Measurements from ENCODE around the gene CS.
"Not testable (repeated sequence)": the region's sequence is repeated elsewhere in the genome, so short reads cannot be mapped to it uniquely, and the experiment has no call there.

Gene CS

DNA sequence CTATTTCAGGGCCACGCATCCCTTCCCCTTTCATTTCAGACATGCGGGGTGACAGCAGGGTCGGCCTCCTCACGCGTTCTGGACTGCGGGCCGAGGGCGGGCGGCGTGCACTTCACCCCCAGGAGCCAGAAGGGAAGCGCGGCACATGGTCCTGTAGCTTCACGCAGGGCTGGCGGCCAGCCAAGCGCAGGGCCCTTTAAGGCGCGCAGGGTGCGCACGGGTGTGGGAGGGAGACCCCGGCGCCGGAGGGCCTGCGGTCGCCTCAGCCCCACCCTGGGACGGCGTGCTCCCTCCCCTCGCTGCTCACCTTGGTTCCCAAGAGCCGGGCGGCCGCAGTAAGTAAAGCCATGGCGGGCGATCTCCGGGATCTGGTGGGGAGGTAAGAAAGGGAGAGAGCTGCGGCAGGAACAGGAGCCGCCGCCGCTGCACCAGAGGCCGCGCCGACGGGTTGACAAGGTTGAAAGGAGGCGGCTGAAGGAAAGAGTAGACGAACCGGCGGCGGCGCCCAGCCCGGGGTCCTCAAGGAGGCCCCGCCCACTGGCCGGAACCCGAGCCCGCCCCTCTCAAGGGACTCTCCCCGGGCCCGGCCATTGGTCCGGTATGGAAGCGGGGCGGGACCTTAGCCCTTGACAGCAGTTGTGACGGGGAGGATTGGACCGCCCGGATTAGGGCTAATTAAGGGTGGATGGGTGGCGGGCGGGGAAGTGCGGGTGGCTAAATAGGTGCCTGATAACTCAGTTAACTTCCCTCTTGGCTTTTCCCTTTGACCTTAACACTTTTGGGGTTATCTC lies at the start of gene CS:
CS (minus strand) TSS at position 478 of the 791 bp plus-strand sequence; CDS start at position 349, 129 bp downstream.
- peak; percentile 99 for DNase-seq

GRCh38 chr12:56348776-56349175 lies 48.6 kb upstream of the CS start:
- no peak for DNase-seq

GRCh38 chr12:56347255-56347654 lies 47.1 kb upstream of the CS start:
- DNase-seq: not testable (repeated sequence)

DNA sequence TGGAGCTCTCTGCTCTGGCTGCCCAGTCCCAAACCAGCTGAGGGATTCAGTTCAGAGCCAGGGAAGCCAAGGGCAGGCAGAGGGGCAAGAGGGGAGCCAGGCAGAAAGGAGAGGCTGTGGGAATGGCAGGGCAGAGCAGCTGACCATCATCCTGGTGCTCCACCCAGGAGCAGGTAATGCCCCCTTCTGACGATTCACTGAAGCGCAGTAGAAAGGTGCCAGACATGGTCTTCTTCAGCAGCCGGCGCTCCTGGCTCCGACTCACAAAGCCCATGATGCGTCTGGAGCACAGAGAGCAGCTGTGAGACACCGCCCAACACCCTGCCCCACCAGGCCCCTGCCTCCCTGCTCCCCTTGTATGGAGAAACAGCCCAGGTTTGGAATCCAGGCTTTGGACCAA lies 46.5 kb upstream of the CS start:
- DNase-seq: no peak

GRCh38 chr12:56342290-56342689 lies 42.2 kb upstream of the CS start:
- not testable (repeated sequence) for DNase-seq

GRCh38 chr12:56341616-56342015 lies 41.5 kb upstream of the CS start:
- DNase-seq: no peak

GRCh38 chr12:56339158-56339422 lies 39.0 kb upstream of the CS start:
- DNase-seq: no peak

DNA sequence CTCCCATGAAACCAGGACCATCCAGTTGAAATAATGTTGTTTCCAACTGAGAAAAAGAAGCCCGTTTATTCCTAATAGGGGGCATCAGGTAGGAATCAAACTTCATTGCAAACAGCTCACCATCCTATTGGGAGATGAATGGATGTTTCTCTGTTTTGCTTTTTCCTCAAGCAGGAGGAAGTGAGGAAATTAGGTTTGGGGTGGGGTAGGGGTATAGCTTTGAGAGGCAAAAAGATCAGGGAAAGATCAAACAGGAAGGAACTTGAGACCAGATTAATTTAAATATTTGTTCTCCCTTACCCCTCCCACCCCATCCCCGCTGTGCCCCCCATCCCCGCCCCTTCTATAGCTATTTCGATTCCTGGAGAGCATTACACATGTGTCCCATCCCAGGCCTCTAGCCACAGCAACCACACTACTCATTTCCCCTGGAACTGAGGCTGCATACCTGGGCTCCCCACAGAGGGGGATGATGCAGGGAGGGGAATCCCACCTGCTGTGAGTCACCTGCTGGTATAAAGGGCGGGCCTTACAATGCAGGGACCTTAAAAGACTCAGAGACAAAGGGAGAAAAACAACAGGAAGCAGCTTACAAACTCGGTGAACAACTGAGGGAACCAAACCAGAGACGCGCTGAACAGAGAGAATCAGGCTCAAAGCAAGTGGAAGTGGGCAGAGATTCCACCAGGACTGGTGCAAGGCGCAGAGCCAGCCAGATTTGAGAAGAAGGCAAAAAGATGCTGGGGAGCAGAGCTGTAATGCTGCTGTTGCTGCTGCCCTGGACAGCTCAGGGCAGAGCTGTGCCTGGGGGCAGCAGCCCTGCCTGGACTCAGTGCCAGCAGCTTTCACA lies 38.4 kb upstream of the CS start, which contains the start of gene IL23A:
IL23A (plus strand) TSS at position 577 of the 850 bp plus-strand sequence; CDS start at position 738, 161 bp downstream.
- peak; percentile 92 for DNase-seq

DNA sequence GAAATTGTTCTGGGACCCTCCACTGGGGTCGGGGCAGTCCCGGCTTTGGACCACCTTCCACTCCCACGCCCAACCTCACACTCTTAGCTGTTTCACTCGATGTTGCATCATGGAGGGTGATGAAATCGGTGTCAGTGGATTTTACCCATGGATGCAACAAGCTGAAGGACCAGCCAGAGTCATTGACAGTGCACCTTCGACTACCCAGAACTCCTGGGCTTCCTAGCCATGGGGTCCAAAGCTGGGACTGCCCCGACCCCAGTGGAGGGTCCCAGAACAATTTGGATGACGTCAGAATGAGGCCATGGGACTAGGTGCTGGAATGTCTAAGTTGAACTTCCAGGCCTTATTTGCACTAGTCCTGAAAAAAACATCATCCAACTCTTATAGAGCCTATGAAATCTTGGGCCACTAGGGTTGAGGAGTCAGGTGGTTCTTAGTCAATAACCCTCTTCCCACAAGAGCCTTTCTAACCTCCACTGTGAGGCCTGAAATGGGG lies 37.7 kb upstream of the CS start:
- no peak for DNase-seq

- DNase-seq: no peak
These were observed 36.4 kb upstream of the CS start for GRCh38 chr12:56336361-56337167.

- not testable (repeated sequence) for DNase-seq
These were observed 35.4 kb upstream of the CS start for GRCh38 chr12:56335527-56335926.

DNA sequence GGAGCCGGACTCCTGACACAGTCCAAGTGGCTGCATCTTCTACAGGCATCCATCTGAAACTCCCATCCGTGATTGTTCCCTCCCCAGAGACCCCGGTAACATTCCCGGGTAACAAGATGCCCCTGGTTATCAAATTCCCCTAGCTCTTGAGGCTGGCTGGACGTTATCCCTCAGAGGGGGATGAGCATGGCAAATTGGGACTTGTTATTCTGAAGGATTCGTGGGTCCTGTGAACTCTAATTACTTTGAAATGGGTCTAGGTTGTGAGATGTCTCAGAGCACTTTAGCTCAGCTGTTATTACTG lies 34.3 kb upstream of the CS start:
- DNase-seq: no peak

GRCh38 chr12:56333679-56334489 lies 33.8 kb upstream of the CS start, which contains the start of gene PAN2:
TSS of gene PAN2 (minus strand) at chr12:56334000. CDS start at chr12:56333094, 906 bp downstream.
- peak; percentile 97 for DNase-seq

GRCh38 chr12:56333197-56333678 lies 33.1 kb upstream of the CS start:
- no peak for DNase-seq

DNA sequence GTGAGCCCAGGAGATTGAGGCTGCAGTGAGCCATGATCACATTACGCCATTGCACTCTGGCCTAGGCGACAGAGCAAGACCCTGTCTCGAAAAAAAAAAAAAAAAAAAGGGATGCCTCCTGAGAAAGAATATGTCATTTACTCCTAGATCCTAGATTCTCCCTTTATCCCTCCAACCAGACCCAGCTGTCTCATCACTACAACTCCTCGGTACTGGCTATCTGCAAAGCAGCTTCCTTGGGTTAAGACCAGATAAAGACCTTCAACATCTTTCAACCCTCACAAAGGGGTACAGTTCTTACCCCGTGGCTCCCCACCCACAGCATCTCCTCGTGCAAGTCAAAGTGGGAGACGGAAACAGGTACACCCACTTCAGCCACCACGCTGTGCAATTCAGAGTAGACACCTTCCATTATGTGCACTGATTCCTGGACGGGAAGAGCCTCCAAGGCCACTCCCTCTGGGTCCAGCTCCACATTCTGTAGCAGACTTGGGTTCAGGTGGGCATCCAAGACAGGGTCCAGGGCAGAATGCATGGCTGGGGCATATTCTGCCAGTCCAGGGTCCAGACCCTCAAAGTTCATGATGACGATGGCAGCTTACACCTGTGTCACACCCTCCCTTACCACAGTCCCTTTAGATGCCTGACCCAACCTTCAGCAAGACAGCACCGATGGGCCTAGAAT lies 32.5 kb upstream of the CS start:
- no peak for DNase-seq

GRCh38 chr12:56330936-56331490 lies 30.9 kb upstream of the CS start:
- no peak for DNase-seq

DNA sequence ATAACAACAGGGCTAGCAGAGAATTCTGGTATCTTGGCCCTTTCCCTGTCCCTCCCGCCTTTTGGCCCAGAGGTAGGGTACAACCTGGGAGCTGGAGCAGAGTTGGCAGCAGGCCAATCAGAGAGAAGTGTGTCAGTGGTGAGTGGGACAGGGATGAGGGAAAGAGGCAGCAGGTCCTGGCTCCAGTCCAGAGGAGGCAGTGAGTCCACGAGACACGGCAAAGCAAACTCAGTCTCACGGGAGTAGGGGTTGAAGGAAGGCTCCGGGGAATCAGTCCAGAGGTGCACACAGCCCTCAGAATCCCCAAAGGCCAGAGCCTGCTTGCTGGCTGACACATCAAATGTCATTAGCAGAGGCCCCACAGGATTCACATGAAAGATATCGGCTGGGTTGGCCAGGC lies 26.4 kb upstream of the CS start:
- DNase-seq: no peak

DNA sequence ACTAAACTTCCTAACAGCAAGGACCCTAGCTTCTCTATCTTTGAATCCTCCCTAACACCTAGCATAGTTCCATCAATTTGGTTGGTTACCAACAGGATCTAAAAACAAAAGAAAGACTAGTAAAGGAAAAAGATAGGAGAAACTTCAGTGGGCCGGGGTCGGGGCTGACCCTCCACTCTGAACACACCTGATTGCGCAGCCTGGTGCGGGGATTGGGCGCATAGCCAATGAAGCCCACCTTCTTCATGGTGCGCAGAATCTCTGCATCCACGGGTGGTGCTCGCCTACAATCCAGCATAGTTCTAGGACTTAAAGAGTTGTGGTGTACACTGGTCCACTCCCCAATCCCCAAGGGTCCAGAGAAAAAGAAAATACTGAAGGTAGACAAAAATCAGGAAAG lies 26.0 kb upstream of the CS start:
- no peak for DNase-seq

DNA sequence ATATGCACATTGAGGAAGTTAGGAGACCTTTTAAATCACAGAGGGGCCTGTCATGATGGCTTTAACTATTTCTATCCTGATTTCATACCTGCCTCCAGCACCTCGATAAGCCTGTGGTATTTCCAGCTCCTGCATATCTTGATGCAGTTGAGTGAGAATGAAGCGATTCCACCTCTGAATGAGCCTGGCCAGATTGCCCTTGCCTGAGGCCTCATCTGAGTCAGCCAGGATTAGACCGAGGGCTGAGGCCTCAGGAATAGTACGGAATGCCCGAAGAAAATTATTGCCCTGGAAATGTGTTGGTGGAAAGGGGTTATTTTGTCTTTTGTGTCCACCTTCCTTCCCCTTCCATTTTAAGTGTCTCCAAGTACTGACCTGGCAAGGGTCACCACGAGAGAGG lies 24.1 kb upstream of the CS start:
- no peak for DNase-seq

DNA sequence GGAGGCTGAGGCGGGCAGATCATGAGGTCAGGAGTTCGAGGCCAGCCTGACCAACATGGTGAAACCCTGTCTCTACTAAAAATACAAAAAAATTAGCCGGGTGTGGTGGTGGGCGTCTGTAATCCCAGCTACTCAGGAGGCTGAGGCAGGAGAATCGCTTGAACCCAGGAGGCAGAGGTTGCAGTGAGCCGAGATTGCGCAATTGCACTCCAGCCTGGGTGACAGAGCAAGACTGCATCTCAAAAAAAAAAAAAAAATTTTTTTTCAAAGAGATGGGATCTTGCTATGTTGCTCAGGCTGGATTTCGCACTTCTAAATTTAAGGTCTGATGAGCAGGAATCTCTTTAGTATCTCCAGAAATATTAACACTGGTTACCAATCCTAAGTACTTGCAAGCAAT lies 21.5 kb upstream of the CS start:
- DNase-seq: not testable (repeated sequence)

DNA sequence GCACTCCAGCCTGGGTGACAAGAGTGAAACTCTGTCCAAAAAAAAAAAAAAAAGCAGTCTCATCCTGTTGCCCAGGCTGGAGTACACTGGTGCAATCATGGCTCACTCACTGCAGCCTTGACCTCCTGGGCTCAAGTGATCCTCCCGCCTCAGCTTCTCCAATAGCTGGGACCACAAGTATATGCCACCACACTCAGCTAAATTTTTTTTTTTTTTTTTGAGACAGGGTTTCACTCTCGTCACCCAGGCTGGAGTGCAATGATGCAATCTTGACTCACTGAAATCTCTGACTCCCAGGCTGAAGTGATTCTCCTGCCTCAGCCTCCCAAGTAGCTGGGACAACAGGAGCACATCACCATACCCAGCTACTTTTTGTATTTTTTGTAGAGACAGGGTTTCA lies 20.9 kb upstream of the CS start:
- DNase-seq: no peak
